ENCODE measurements around the gene CGB7.

- TF ChIP-seq CTCF (IDR thresholded peaks at IDR 0.05; ENCODE audit: low read depth, low read length, poor library complexity, severe bottlenecking) (no peak), EZH2phosphoT487 (IDR thresholded peaks at IDR 0.05; ENCODE audit: borderline replicate concordance, low read length) (no peak)
Measured at GRCh38 chr19:49010453-49010852, 47.1 kb downstream of the CGB7 start.

Measured in DOHH2 (cell line).